ENCODE data around the gene IL10RB. TPM values are rescaled to one million over a fixed set of nuclear protein-coding genes. Genes with fewer than 3 reads are reported as not detected.

Gene IL10RB
- total and polyA plus RNA-seq, 10 of the 15 experiments (the other 5 are each of a cell fraction or from before 2014, with no cell fraction given), result 15.0 to 55.1 (median 34.9) TPM

DNA sequence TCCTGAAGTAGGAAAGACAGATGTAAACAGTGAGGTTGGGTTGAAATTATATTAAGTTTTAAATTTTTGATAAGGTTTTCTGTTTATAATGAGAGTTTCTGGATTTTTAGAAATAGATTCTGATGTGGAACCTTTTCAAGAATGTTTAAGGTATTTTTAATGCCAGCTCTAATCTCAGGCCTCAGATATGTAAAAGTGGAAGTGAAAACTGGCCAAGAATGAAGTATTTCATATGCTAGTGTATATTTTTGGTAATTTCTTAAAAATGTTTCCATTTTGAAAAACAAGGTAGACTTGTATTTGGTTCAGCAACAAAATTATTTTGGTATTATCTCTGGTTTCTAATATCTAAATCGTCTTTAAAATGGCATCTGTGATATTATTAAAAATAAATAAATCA is 73.0 kb downstream of the IL10RB start (continued):
- TF ChIP-seq, protein P1, sequence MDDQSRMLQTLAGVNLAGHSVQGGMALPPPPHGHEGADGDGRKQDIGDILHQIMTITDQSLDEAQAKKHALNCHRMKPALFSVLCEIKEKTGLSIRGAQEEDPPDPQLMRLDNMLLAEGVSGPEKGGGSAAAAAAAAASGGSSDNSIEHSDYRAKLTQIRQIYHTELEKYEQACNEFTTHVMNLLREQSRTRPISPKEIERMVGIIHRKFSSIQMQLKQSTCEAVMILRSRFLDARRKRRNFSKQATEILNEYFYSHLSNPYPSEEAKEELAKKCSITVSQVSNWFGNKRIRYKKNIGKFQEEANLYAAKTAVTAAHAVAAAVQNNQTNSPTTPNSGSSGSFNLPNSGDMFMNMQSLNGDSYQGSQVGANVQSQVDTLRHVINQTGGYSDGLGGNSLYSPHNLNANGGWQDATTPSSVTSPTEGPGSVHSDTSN (IDR thresholded peaks at IDR 0.05; ENCODE audit: insufficient replicate concordance, low read depth, low read length), result no peak
- TF ChIP-seq SPI1 (IDR thresholded peaks at IDR 0.05; ENCODE audit: borderline replicate concordance, insufficient read depth, low read depth, low read length) (peak; percentile 59; the same call in 1 of the 2 replicates), SMARCA5 (IDR thresholded peaks at IDR 0.05) (no peak), RB1 (IDR thresholded peaks at IDR 0.05; ENCODE audit: borderline replicate concordance) (no peak), POLR2AphosphoS2 (IDR thresholded peaks at IDR 0.05; ENCODE audit: low read depth, low read length) (no peak)

- ATAC-seq, result peak; percentile 31; the same call in 2 of the 3 replicates
These were observed 73.8 kb downstream of the IL10RB start for GRCh38 chr21:33339918-33340317.

More at GRCh38 chr21:33339918-33340317, 73.8 kb downstream of the IL10RB start:
- 57% methylated on average over 1 of the region's 2 CpGs for WGBS (ENCODE audit: insufficient coverage, insufficient replicate concordance, low lambda C conversion rate, missing lambda C conversion rate)
- Histone ChIP-seq H3K4me2 (ENCODE audit: control insufficient read depth, insufficient read depth) (peak overlapping the region; percentile 44; the same call in 1 of the 2 replicates), H3K27ac (ENCODE audit: control insufficient read depth, insufficient read depth) (peak overlapping the region; percentile 61), H2AFZ (ENCODE audit: control insufficient read depth, low read depth, low read length) (no peak overlapping the region), H3K9me3 (replicated peaks; ENCODE audit: control insufficient read depth, insufficient read depth, low read length) (no peaks in the 10 kb centered on the region), H3K79me2 (ENCODE audit: control insufficient read depth, insufficient read depth, low read length) (peaks cover 8% of the 10 kb centered on the region), H3K9ac (ENCODE audit: control insufficient read depth, insufficient read depth, low read length) (no peak overlapping the region), H3K36me3 (ENCODE audit: control insufficient read depth in 2 of 2, insufficient read depth in 2 of 2, low read length in 1 of 2) (peaks cover 4 to 23% of the 10 kb centered on the region in 2 experiments), H3K27me3 (replicated peaks in 1 of 2; ENCODE audit: control insufficient read depth in 2 of 2, insufficient read depth in 2 of 2, low read length in 1 of 2) (no peaks in the 10 kb centered on the region), H4K20me1 (ENCODE audit: control insufficient read depth, insufficient read depth) (no peaks in the 10 kb centered on the region), H3K4me1 (ENCODE audit: control insufficient read depth, insufficient read depth, low read length) (peaks cover 21% of the 10 kb centered on the region), H3K4me3 (no peak overlapping the region)
- ChIA-PET POLR2A (interaction anchor here (0.6 to 1.7 kb wide), 9 partner anchors 9 to 124 kb away, joined by 3 to 7 read pairs (median 3); partner anchors contain the start of genes IFNAR1 and IL10RB), CTCF (interaction anchor here (1.2 to 3.3 kb wide), 8 partner anchors 9 to 266 kb away, joined by 4 to 27 read pairs (median 10); partner anchors contain the start of gene IFNAR1), RAD21 (ENCODE audit: unreplicated experiment) (interaction anchor here (0.6 to 2.8 kb wide), 8 partner anchors 9 to 215 kb away, joined by 3 to 10 read pairs (median 3); partner anchors contain the start of gene IFNAR1), SMC1A (ENCODE audit: uncharacterized antibody, unreplicated experiment) (interaction anchor here (0.7 to 3.1 kb wide), 9 partner anchors 8 to 143 kb away, joined by 3 to 19 read pairs (median 5); partner anchors contain the start of gene IFNAR1)
- intact Hi-C loops (cut with micrococcal nuclease; ENCODE audit: unreplicated experiment), result no loop called here
- no TSS peak for BruUV-seq (replicated peaks)
- no peak for TF ChIP-seq ZSCAN29 (IDR thresholded peaks at IDR 0.05)
- peak; percentile 43 for TF ChIP-seq RUNX3 (IDR thresholded peaks at IDR 0.05; ENCODE audit: low read length)
- in situ Hi-C loops (cut with MboI), result no loop called here
- DNase-seq (ENCODE audit: low read depth, low spot score) (no peak), FAIRE-seq (no peak)
